ENCODE data around the gene CTSE. TPM values are rescaled to one million over a fixed set of nuclear protein-coding genes. Genes with fewer than 3 reads are reported as not detected.

Gene CTSE
- total RNA-seq, 4 donors from 2014 or later: not detected

GRCh38 chr1:206005778-206006180 lies 17.9 kb downstream of the CTSE start:
- Histone ChIP-seq H3K27ac (no peak overlapping the region), H3K4me1 (peaks cover 0 to 34% (median 19%) of the 10 kb centered on the region in 4 donors), H3K27me3 (no peaks in the 10 kb centered on the region), H3K9me3 (no peaks in the 10 kb centered on the region), H3K4me3 (no peak overlapping the region), H3K36me3 (no peaks in the 10 kb centered on the region)
- 69 to 76% methylated on average over 8 of the region's 8 CpGs for WGBS, 2 donors
- TF ChIP-seq POLR2A (IDR thresholded peaks at IDR 0.05) (no peak), EP300 (IDR thresholded peaks at IDR 0.05) (peak in 1 of 2 donors; percentile 32), CTCF (IDR thresholded peaks at IDR 0.05) (no peak)
- DNase-seq (ENCODE audit: low spot score in 2 of 2): no peak

GRCh38 chr1:206005234-206005633 lies 18.5 kb downstream of the CTSE start:
- Histone ChIP-seq H3K36me3 (no peaks in the 10 kb centered on the region), H3K4me1 (peaks cover 0 to 34% (median 20%) of the 10 kb centered on the region in 4 donors), H3K9me3 (no peaks in the 10 kb centered on the region), H3K27ac (no peak overlapping the region), H3K27me3 (no peaks in the 10 kb centered on the region), H3K4me3 (no peak overlapping the region)
- TF ChIP-seq CTCF (IDR thresholded peaks at IDR 0.05) (no peak), EP300 (IDR thresholded peaks at IDR 0.05) (no peak), POLR2A (IDR thresholded peaks at IDR 0.05) (no peak)
- 87 to 92% methylated on average over 7 of the region's 7 CpGs for WGBS, 2 donors
- no peak for DNase-seq (ENCODE audit: low spot score in 2 of 2)

- no peak for TF ChIP-seq CTCF (IDR thresholded peaks at IDR 0.05)
- no peak for TF ChIP-seq EP300 (IDR thresholded peaks at IDR 0.05)
- no peak for TF ChIP-seq POLR2A (IDR thresholded peaks at IDR 0.05)
- H3K4me1 ChIP-seq: peaks cover 0 to 34% (median 20%) of the 10 kb centered on the region in 4 donors
- DNase-seq (ENCODE audit: low spot score in 2 of 2): no peak
- no peaks in the 10 kb centered on the region for H3K9me3 ChIP-seq
- WGBS, 2 donors: 73 to 77% methylated on average over 12 of the region's 12 CpGs
- H3K27me3 ChIP-seq: no peaks in the 10 kb centered on the region
- no peaks in the 10 kb centered on the region for H3K36me3 ChIP-seq
- H3K4me3 ChIP-seq: no peak overlapping the region
- H3K27ac ChIP-seq: no peak overlapping the region
These were observed 18.9 kb downstream of the CTSE start for GRCh38 chr1:206004826-206005225.

- Histone ChIP-seq H3K4me3 (no peak overlapping the region), H3K27ac (peak overlapping the region in 2 of 4 donors; percentile 73 to 88), H3K9me3 (no peaks in the 10 kb centered on the region), H3K4me1 (peaks cover 0 to 34% (median 20%) of the 10 kb centered on the region in 4 donors), H3K36me3 (no peaks in the 10 kb centered on the region), H3K27me3 (no peaks in the 10 kb centered on the region)
- WGBS, 2 donors: 93 to 95% methylated on average over 7 of the region's 7 CpGs
- no peak for DNase-seq (ENCODE audit: low spot score in 2 of 2)
- no peak for TF ChIP-seq EP300 (IDR thresholded peaks at IDR 0.05)
- TF ChIP-seq POLR2A (IDR thresholded peaks at IDR 0.05): no peak
- no peak for TF ChIP-seq CTCF (IDR thresholded peaks at IDR 0.05)
These were observed 19.6 kb downstream of the CTSE start for GRCh38 chr1:206003854-206004800.

Data from tibial nerve (tissue), 4 donors.